Activated CD8-positive, alpha-beta memory T cell treated with anti-CD3 and anti-CD28 coated beads, Interleukin-2, amount 50 U/mL, for 48 hours (primary cell): ENCODE data around the gene MACROD1.
"Not testable (repeated sequence)": the region's sequence is repeated elsewhere in the genome, so short reads cannot be mapped to it uniquely, and the experiment has no call there.

Source experiments
- DNase-seq: peaks from one replicate; pipeline ENCODE4 v3.0.0-alpha.2; 2020

Gene MACROD1

GRCh38 chr11:64185175-64185692 lies 19.3 kb upstream of the MACROD1 start:
- no peak for DNase-seq

DNA sequence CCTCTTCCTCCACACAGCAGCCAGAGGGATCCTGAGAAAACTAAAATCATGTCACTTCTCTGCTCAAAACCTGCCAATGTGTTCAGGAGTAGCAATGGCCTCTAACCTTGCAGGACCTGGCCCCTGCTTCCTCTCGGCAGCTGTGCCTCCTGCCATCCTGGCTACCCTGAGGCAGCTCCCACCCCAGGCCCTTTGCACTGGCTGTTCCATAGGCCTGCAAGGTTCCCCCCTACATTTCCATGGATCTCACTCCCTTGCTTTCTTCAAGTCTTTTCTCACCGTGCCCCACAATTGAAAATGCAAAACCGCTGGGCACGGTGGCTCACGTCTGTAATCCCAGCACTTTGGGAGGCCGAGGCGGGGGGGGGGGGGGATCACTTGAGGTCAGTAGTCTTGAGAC lies 18.0 kb upstream of the MACROD1 start:
- no peak for DNase-seq

GRCh38 chr11:64181506-64182411 lies 15.8 kb upstream of the MACROD1 start:
- peak; percentile 73 for DNase-seq

- DNase-seq = no peak
Measured at GRCh38 chr11:64180891-64181290, 15.0 kb upstream of the MACROD1 start.

DNA sequence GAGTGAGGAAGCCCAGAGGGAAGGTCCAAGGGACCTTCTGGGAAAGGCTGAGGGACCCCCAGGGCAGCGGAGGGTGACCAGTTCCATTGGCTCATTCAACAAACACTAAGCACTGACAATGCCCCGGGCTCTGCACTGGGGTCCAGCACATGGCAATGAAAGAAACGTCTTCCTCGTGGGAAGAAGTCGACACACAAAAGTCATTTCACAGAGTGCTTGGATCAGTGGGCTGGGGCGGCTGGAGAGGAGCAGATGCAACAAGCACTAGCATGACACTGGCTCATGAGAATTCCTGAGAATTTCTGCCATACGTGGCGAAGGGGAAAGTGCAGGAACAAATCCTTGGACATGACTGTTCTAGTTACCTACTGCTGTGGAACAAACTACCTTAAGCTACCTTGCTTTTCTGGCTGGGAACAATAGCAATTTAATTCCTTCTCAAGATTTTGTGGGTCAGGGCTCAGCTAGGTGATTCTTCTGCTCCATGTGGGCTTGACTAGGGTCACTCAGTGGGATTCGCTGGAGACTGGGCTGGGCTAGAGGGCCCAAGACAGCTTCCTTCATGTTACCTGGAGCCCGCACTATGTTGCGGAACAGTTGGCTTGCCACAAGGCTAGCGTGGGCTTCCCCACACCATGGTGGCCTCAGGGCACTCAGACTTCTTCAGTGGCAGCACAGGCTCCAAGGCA lies 13.2 kb upstream of the MACROD1 start:
- DNase-seq = no peak

- no peak for DNase-seq
Measured at GRCh38 chr11:64178203-64178602, 12.3 kb upstream of the MACROD1 start.

DNA sequence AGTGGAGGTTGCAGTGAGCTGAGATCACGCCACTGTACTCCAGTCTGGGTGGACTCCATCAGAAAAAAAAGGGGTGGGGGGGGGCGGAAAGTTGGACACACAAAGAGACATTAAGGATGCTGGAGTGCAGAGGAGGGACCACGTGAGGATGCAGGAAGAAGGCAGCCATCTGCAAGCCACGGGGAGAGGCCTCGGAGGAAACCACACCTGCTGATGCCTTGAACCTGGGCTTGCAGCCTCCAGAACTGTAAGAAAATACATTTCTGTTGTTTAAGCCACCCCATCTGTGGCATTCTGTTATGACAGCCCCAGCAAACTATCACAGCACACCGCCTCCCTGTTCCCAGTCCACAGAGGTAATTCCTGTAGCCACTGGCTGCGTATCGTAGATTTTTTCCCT lies 10.8 kb upstream of the MACROD1 start:
- no peak for DNase-seq

DNA sequence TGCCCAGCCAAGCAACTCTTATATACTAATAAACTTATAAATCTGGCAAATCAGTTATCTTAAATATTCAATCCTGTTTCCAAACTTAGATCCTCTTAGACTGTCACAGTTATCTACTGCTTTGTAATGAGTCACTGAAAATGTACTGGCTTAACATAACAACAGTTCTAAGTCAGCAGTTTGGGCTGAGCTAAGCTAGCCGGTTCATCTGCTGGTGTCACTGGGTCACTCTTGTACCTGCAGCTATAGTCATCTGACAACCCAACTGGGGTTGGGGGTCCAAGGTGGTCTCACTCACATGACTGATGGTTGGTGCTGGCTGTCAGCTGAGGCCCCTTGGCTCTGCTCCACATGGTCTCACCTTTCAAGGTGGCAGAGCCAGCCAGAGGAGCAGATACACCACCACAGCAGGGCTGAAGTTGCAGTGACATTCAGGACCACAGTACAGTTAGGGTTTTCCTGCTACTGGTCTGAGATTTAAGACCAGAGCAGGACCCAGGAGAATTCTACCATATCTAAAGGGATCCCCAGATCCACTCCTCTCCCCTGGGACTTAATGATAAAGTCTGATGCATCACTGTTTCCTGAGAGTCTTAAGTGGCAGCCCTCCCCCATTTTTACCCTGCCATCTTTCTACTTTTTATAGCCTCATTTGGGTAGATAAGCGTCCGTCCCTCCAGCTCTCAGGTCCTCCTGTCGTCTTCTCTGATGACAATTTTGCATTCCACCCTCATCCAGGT lies 7.9 kb upstream of the MACROD1 start:
- no peak for DNase-seq

DNA sequence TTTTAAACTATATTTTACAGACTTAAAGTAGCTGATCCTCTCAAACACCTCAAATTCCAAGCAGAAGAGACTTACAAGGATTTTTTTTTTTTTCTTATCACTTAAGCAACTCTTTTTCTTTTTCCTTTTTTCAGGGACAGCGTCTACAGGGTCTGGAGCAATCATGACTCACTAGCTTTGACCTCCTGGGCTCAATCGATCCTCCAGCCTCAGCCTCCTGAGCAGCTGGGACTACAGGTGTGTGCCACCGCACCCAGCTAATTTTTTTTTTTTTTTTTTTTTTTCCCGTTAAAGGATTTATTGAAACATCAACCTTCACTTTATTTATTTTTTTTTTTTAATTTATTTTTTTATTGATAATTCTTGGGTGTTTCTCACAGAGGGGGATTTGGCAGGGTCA lies 4.5 kb upstream of the MACROD1 start:
- no peak for DNase-seq

DNA sequence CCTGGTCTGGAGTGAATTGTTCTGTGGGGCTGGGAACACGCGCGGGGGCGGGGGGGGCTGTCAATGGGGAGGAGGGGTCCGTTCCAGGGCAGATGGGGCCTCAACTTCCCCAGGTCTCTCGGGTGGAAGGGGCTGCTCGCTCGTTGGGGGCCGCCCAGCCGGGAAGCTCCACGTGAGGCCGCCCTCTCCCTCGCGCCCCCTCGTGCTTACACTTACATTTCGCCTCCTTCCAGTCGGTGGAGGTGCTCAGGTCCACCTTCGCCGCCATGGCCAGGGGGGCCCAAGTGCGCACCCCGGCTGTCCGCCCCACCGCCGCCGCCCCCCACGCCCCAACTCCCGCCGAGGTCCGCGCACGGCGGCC lies 452 bp downstream of the MACROD1 start:
- no peak for DNase-seq

GRCh38 chr11:64164392-64165312 lies 1.3 kb downstream of the MACROD1 start:
- no peak for DNase-seq

GRCh38 chr11:64163951-64164350 lies 2.0 kb downstream of the MACROD1 start:
- DNase-seq = no peak

GRCh38 chr11:64162769-64163168 lies 3.1 kb downstream of the MACROD1 start:
- not testable (repeated sequence) for DNase-seq

DNA sequence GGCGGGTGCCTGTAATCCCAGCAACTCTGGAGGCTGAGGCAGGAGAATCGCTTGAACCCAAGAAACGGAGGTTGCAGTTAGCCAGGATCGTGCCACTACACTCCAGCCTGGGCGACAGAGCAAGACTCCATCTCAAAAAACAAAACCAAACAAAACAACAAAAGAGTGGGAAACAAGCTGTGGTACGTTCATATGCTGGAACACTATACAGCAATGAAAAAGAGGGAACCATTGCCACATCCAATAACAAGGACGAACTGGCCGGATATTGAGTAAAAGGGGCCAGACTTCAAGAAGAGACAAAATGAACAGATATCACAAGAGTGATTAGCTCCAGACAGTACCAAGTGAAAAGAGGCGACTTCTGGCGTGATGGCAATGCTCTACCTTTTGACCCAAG lies 4.9 kb downstream of the MACROD1 start:
- DNase-seq = no peak

GRCh38 chr11:64157631-64158394 lies 8.1 kb downstream of the MACROD1 start:
- DNase-seq = no peak

DNA sequence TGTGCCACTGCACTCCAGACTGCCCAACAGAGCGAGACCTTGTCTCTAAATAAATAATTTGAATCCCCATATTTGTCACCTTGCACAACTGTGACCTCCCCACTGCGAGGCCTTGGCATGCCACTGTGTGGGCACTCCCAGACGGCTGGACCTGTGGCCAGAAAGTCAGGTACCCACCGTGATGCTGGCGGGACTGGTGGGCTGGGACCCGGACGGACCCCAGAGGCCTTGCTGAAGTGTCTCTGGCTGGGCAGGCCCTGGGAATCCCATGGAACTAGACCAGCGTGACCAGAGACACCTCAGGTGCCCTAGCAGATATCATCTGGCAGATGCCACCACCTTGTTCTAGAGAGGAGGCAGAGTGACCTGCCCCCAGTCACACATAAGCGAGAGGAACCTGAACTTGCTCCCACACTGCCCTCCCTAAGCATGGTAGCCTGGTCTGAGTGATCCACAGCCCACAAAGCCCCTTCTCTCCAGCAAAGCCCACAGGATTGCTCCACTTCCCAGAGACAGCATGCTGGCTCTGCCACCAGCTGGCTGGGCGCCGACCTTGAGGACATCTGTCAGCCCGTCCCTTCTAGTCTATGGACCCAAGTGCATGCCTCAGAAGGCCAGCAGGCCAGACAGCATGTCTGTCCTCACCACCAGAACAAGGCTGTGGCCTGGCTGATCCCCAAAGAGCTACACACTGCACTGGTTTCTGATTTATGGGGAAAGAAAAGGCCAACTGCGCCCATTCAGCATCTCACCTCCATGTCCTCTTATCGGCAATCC lies 9.5 kb downstream of the MACROD1 start:
- no peak for DNase-seq

GRCh38 chr11:64153812-64154211 lies 12.1 kb downstream of the MACROD1 start:
- DNase-seq = no peak

DNA sequence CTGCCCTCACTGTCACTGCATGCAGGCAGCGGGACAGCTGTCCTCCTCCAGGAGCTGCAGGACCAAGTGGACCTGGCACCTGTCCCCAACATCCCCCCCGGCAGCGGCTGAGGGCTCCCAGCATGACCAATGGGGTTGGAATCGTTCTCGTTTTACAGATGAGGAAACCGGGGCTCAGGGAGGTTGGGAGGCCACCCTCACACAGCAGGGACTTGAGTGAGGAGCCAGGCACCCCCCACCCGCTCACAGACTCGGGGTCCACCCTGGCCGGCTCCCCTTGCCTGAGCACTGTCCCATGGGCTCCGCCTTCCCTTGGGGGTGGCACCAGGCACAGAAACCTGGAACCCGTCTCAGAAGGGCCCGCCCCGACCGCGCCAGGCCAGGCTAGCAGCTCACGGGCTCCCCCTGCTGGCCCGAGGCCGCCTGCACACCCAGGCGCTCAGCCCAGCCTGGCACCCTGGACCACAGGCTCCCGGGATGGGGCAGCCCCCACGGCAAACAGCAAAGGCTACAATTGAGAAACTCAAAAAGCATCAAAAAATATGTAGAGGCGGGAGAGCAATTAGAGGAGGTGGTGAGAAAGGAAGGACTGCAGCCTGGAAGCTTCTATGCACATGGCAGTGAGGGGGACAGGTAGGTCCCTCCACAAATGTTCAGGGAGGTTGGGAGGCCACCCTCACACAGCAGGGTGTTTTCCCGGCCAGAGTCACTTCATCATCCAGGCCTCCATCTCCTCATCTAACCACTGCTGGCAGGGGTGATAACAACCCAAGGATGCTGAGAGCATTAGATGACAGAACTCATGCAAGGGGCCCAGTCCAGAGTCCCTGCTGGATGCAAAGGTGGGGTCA lies 12.8 kb downstream of the MACROD1 start:
- peak; percentile 94 for DNase-seq

DNA sequence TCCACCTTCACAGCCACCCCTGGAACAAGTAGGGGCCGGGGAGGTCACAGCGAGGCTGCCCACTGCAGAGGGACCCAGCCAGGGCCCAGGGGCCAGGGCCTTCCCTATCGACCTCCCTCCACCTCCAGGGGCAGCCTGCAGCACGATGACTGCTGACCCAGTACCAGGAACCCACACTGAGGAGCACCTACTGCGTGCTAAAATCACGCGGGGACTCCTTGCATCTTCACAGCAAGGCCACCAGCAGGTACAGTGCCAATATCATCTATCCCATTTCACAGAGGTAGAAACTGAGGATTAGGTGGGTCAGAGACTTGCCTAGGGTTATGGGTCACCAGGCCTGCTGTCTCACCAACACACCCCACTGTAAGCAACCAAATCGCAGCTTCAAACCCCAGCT lies 14.6 kb downstream of the MACROD1 start:
- DNase-seq = no peak
